ENCODE results near the gene FAM83C.

GRCh38 chr20:35290887-35291417, 1.3 kb downstream of the FAM83C start:
- TF ChIP-seq CTCF (IDR thresholded peaks at IDR 0.05; ENCODE audit: low read depth, low read length) (no peak), EZH2phosphoT487 (IDR thresholded peaks at IDR 0.05; ENCODE audit: low read depth) (no peak)

Data from OCI-LY3 (cell line).